HepG2 (cell line): Measurements from ENCODE around the gene SVOP. TPM values are rescaled to one million over a fixed set of nuclear protein-coding genes. Genes with fewer than 3 reads are reported as not detected.

Experiments used
- ATF2 ChIP-seq: sonication (generic); formaldehyde crosslinking; IDR thresholded peaks from 2 replicates; pipeline ENCODE4 v1.4.0; 2020; ENCODE audit warnings: missing genetic modification reagents
- CERS6 ChIP-seq: sonication (generic); formaldehyde crosslinking; IDR thresholded peaks from 2 replicates; pipeline ENCODE4 v1.5.0; 2020; ENCODE audit warnings: missing genetic modification reagents
- CREB3 ChIP-seq: sonication (generic); formaldehyde crosslinking; IDR thresholded peaks from 2 replicates; pipeline ENCODE4 v1.5.0; 2020; ENCODE audit warnings: missing genetic modification reagents
- HMG20B ChIP-seq: conservative IDR thresholded peaks from 2 replicates; pipeline ENCODE4 v1.6.1; 2016; ENCODE audit warnings: missing genetic modification reagents, missing compliant biosample characterization
- HNRNPH1 ChIP-seq: fragments of 200-400 bp; formaldehyde crosslinking; optimal IDR thresholded peaks from 2 replicates; pipeline ENCODE3; 2017; ENCODE audit warnings: mild to moderate bottlenecking, low read depth, low read length
- HNRNPL ChIP-seq: fragments of 200-400 bp; formaldehyde crosslinking; IDR thresholded peaks from 2 replicates; pipeline ENCODE4 v1.6.1; 2017; ENCODE audit warnings: mild to moderate bottlenecking, low read depth, low read length
- IKZF5 ChIP-seq: IDR thresholded peaks from 2 replicates; pipeline ENCODE4 v1.6.1; 2018; ENCODE audit warnings: missing genetic modification reagents, mild to moderate bottlenecking, missing compliant biosample characterization
- NCOA5 ChIP-seq: sonication (generic); formaldehyde crosslinking; IDR thresholded peaks from 2 replicates; pipeline ENCODE4 v1.4.0; 2020; ENCODE audit warnings: missing genetic modification reagents
- NCOR1 ChIP-seq: fragments of 200-600 bp; sonication (generic); IDR thresholded peaks from 2 replicates; pipeline ENCODE4 v1.7.0; 2017; ENCODE audit warnings: antibody characterized with exemption, low read length, borderline replicate concordance
- NFKB2 ChIP-seq: sonication (generic); formaldehyde crosslinking; IDR thresholded peaks from 2 replicates; pipeline ENCODE4 v1.4.0; 2020; ENCODE audit warnings: missing genetic modification reagents, borderline replicate concordance
- NR2C2 ChIP-seq: sonication (generic); formaldehyde crosslinking; IDR thresholded peaks from 2 replicates; pipeline ENCODE4 v1.4.0; 2020; ENCODE audit warnings: missing genetic modification reagents, mild to moderate bottlenecking, moderate library complexity, borderline replicate concordance
- RAD21 ChIP-seq: fragments of 450-650 bp; formaldehyde crosslinking; IDR thresholded peaks from 2 replicates; pipeline ENCODE4 v1.5.0; 2020; ENCODE audit warnings: mild to moderate bottlenecking
- SIN3B ChIP-seq: fragments of 150-350 bp; IDR thresholded peaks from 2 replicates; pipeline ENCODE4 v1.6.1; 2014; ENCODE audit warnings: low read length
- SOX6 ChIP-seq, 2 experiments: fragments of 450-650 bp in 1 of 2; sonication (generic) in 1 of 2; formaldehyde crosslinking in 1 of 2; IDR thresholded peaks; 2 replicates each; pipeline versions ENCODE4 v1.4.0 to v1.6.1; 2017 to 2020; ENCODE audit warnings: antibody characterized with exemption in 1 of 2, mild to moderate bottlenecking in 1 of 2, missing genetic modification reagents in 1 of 2
- ZFAT ChIP-seq: sonication (generic); formaldehyde crosslinking; conservative IDR thresholded peaks from 2 replicates; pipeline ENCODE4 v1.8.1; 2023; ENCODE audit warnings: missing genetic modification reagents, inconsistent platforms
- ZFP36L1 ChIP-seq: sonication (generic); formaldehyde crosslinking; IDR thresholded peaks from 2 replicates; pipeline ENCODE4 v1.8.0; 2022; ENCODE audit warnings: mild to moderate bottlenecking, missing genetic modification reagents, moderate library complexity
- ZNF296 ChIP-seq: sonication (generic); formaldehyde crosslinking; conservative IDR thresholded peaks from 2 replicates; pipeline ENCODE4 v1.5.0; 2020; ENCODE audit warnings: mild to moderate bottlenecking, missing genetic modification reagents
- ZNF367 ChIP-seq: sonication (generic); formaldehyde crosslinking; IDR thresholded peaks from 2 replicates; pipeline ENCODE4 v1.4.0; 2020; ENCODE audit warnings: missing genetic modification reagents, borderline replicate concordance
- ZNF660 ChIP-seq: sonication (generic); formaldehyde crosslinking; IDR thresholded peaks from 2 replicates; pipeline ENCODE4 v1.5.1; 2020; ENCODE audit warnings: mild to moderate bottlenecking, low read depth, missing genetic modification reagents, borderline replicate concordance
- ZNF709 ChIP-seq: sonication (generic); formaldehyde crosslinking; IDR thresholded peaks from 2 replicates; pipeline ENCODE4 v1.5.0; 2020; ENCODE audit warnings: mild to moderate bottlenecking, missing genetic modification reagents
- ZNF761 ChIP-seq: sonication (generic); formaldehyde crosslinking; conservative IDR thresholded peaks from 2 replicates; pipeline ENCODE4 v1.4.0; 2020; ENCODE audit warnings: mild to moderate bottlenecking, missing genetic modification reagents
- ZNF766 ChIP-seq: sonication (generic); formaldehyde crosslinking; IDR thresholded peaks from 2 replicates; pipeline ENCODE4 v1.5.0; 2020; ENCODE audit warnings: missing genetic modification reagents, borderline replicate concordance
- polyA plus RNA-seq, 8 experiments: library from polyadenylated mRNA; depleted of rRNA in 3 of 8; stranded (reverse) in 7 of 8; unstranded in 1 of 8; fragments of >200 nt; fragmentation: Illumina TruSeq in 4 of 8; extraction: Trizol in 4 of 8; gene quantifications; 2 replicates each; pipeline versions ENCODE4 v1.2.1 to v1.2.3, GENCODE V29; 2011 to 2016; ENCODE audit warnings: low read depth in 4 of 8, missing spikeins in 1 of 8, mixed read lengths in 1 of 8; ENCODE audit not compliant: insufficient read depth in 1 of 8
- total RNA-seq, 5 experiments: library from RNA; depleted of rRNA; stranded (reverse); fragments of >200 nt; fragmentation: Illumina TruSeq; extraction: Trizol; gene quantifications; 2 replicates each; pipeline ENCODE4 v1.2.3, GENCODE V29; 2016; ENCODE audit warnings: low read depth in 1 of 5
- TF ChIP-seq, protein P1 (sequence below): sonication (generic); formaldehyde crosslinking; IDR thresholded peaks from 2 replicates; pipeline ENCODE4 v1.8.1; 2023; ENCODE audit warnings: mild to moderate bottlenecking, inconsistent platforms, moderate library complexity, missing genetic modification reagents, borderline replicate concordance

The SVOP gene
- total and polyA plus RNA-seq, 2 of the 13 experiments (the other 11 are each of a cell fraction or from before 2014, with no cell fraction given), result not detected

DNA sequence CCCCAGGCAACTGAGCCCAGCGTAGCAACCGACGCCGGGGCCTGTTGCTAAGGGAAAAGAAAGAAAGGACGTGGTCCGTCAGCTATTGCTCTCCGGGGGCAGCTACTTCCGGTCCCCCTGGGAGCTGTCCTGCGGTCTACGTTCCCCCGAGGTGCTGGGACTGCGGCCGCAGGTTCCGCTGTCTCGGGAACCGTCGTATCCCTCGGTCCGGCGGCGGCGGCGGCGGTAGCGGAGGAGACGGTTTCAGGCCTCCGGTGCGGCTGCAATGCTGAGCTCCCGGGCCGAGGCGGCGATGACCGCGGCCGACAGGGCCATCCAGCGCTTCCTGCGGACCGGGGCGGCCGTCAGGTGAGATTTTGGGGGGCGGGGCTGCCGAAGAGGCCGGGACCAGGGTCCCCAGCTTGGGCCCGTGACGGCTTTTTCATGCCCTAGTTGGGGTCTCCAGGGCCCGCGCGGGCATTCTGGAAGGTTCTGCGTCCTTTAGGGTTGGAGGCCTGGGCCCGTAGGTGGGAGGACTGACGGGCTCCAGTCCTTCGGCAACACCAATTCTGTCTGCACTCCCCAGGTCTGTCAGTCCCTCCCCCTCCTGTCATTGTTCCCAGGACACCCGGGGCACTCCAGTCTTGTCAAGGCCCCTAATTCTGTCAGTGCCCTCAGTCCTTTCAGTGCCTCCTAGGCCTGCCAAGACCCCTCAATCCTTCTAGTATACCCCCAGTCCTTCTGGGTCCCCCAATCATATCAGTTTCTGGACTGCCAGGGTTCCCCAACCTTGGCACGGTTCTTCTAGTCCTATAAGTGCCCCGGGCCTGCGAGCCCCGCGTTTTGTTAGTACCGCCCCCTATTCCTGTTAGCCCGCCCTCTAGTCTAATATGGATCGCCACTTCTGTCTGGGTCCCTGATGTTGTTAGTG, 31.8 kb upstream of the SVOP start, which contains the start of gene USP30 (continued):
- peak; percentile 87 for TF ChIP-seq IKZF5
- TF ChIP-seq SIN3B, result peak; percentile 96
- TF ChIP-seq SOX6 (IDR thresholded peaks at IDR 0.05), result no peak
- peak; percentile 77 for TF ChIP-seq SOX6 (CRISPR knock-in tag; IDR thresholded peaks at IDR 0.05)
- 0 out of 2 replicates have a peak, but pooled peaks have one; percentile 64 for TF ChIP-seq ZNF761 (CRISPR knock-in tag)
- peak; percentile 55; the same call in 1 of the 2 replicates for TF ChIP-seq ZNF766 (CRISPR knock-in tag)
- 0 out of 2 replicates have a peak, but pooled peaks have one; percentile 52 for TF ChIP-seq HMG20B (CRISPR knock-in tag)
- no peak for TF ChIP-seq ZFP36L1 (CRISPR knock-in tag)
- TF ChIP-seq, protein P1, sequence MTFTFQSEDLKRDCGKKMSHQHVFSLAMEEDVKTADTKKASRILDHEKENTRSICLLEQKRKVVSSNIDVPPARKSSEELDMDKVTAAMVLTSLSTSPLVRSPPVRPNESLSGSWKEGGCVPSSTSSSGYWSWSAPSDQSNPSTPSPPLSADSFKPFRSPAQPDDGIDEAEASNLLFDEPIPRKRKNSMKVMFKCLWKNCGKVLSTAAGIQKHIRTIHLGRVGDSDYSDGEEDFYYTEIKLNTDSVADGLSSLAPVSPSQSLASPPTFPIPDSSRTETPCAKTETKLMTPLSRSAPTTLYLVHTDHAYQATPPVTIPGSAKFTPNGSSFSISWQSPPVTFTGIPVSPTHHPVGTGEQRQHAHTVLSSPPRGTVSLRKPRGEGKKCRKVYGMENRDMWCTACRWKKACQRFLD (CRISPR knock-in tag), result peak; percentile 56
- TF ChIP-seq CREB3, result peak; percentile 17; the same call in 1 of the 2 replicates
- TF ChIP-seq HNRNPH1, result no peak
- no peak for TF ChIP-seq ZNF660 (CRISPR knock-in tag)
- TF ChIP-seq ATF2 (CRISPR knock-in tag), result peak; percentile 81
- no peak for TF ChIP-seq ZNF709 (CRISPR knock-in tag)
- no peak for TF ChIP-seq ZFAT (CRISPR knock-in tag)
- TF ChIP-seq NCOA5 (CRISPR knock-in tag), result no peak
- no peak for TF ChIP-seq HNRNPL
- TF ChIP-seq NCOR1, result peak; percentile 37; the same call in 1 of the 2 replicates
- TF ChIP-seq ZNF296 (CRISPR knock-in tag), result no peak
- TF ChIP-seq RAD21 (CRISPR knock-in tag), result peak; percentile 66
- TF ChIP-seq NR2C2, result peak; percentile 79
- no peak for TF ChIP-seq CERS6 (CRISPR knock-in tag)
- peak; percentile 90; the same call in 1 of the 2 replicates for TF ChIP-seq NFKB2 (CRISPR knock-in tag)
- no peak for TF ChIP-seq ZNF367 (CRISPR knock-in tag)
